Stimulated activated CD4-positive, alpha-beta T cell treated with anti-CD3 and anti-CD28 coated beads, Interleukin-4, amount 100 ng/mL, for 48 hours (primary cell): ENCODE measurements around the gene GDE1.

Experiments used
- DNase-seq, 2 donors: peaks; one replicate each; pipeline ENCODE4 v3.0.0-alpha.2; 2020; ENCODE audit warnings: low read depth in 2 of 2

The GDE1 gene

GRCh38 chr16:19486750-19487325 is 35.1 kb downstream of the GDE1 start:
- no peak for DNase-seq

- no peak for DNase-seq
These were observed 35.8 kb downstream of the GDE1 start for GRCh38 chr16:19486051-19486450.

GRCh38 chr16:19485611-19486010 is 36.3 kb downstream of the GDE1 start:
- no peak for DNase-seq

- DNase-seq = no peak
These were observed 37.8 kb downstream of the GDE1 start for GRCh38 chr16:19484096-19484495.

GRCh38 chr16:19482291-19482690 is 39.6 kb downstream of the GDE1 start:
- DNase-seq = no peak

- no peak for DNase-seq
These were observed 40.1 kb downstream of the GDE1 start for GRCh38 chr16:19481769-19482168.

GRCh38 chr16:19481296-19481695 is 40.6 kb downstream of the GDE1 start:
- no peak for DNase-seq

- no peak for DNase-seq
These were observed 42.6 kb downstream of the GDE1 start for GRCh38 chr16:19479302-19479721.

- no peak for DNase-seq
These were observed 43.4 kb downstream of the GDE1 start for GRCh38 chr16:19478505-19478904.

GRCh38 chr16:19474617-19475016 is 47.3 kb downstream of the GDE1 start:
- no peak for DNase-seq

- DNase-seq = no peak
These were observed 49.4 kb downstream of the GDE1 start for GRCh38 chr16:19472482-19472881.

GRCh38 chr16:19468300-19468699 is 53.6 kb downstream of the GDE1 start:
- no peak for DNase-seq

- DNase-seq = no peak
These were observed 58.2 kb downstream of the GDE1 start for GRCh38 chr16:19463468-19464315.

- DNase-seq = no peak
These were observed 61.5 kb downstream of the GDE1 start for GRCh38 chr16:19460397-19460796.

GRCh38 chr16:19458722-19459379 is 63.0 kb downstream of the GDE1 start:
- no peak for DNase-seq
